ENCODE measurements around the gene DOCK8. TPM values are rescaled to one million over a fixed set of nuclear protein-coding genes. Genes with fewer than 3 reads are reported as not detected.

Gene DOCK8
- total and polyA plus RNA-seq, 10 donors = 34.3 to 275 (median 184) TPM

DNA sequence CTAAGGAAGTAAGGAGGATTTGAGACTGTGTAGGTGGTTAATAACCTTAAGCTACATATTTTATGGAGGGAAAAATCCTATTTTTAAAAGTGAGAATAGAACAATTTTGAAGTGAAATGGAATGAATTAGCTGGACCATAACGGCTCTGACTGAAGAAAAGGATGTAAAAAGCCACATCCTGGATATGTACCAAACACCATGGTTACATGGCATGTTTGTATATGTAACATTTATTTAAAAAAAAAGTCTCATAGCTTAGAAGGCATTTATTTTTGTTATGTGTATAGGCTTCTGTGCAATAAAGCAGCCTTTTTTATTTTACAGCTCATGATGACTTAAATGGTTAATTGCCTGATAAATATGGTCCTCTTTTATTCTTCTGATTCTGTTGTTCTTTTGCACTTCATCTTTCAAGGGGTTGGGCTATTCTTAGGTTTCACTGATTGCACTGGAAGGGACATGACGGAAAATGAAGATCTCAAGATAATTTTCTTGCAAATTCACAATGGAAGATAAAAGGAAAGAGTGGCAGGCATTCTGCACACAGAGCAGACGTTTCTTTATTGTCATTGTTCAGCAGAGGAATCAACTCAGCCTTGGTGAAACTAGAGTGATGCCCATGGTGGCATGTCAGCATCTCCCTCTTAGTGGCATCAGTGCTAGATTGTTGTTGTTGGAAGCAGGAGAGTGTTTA, 63.1 kb downstream of the DOCK8 start:
- Histone ChIP-seq H3K27ac (peak overlapping the region; percentile 1 to 96 (median 80)), H3K4me1 (peaks cover 54 to 100% (median 86%) of the 10 kb centered on the region in 6 donors), H3K36me3 (peaks cover 0 to 78% (median 18%) of the 10 kb centered on the region in 6 donors), H3K9me3 (no peaks in the 10 kb centered on the region), H3K4me3 (peak overlapping the region in 1 of 8 donors; percentile 43), H3K27me3 (replicated peaks in 1 of 7) (no peaks in the 10 kb centered on the region)
- TF ChIP-seq POLR2A (IDR thresholded peaks at IDR 0.05) (no peak), POLR2AphosphoS5 (IDR thresholded peaks at IDR 0.05) (no peak)
- TF ChIP-seq, protein P1, sequence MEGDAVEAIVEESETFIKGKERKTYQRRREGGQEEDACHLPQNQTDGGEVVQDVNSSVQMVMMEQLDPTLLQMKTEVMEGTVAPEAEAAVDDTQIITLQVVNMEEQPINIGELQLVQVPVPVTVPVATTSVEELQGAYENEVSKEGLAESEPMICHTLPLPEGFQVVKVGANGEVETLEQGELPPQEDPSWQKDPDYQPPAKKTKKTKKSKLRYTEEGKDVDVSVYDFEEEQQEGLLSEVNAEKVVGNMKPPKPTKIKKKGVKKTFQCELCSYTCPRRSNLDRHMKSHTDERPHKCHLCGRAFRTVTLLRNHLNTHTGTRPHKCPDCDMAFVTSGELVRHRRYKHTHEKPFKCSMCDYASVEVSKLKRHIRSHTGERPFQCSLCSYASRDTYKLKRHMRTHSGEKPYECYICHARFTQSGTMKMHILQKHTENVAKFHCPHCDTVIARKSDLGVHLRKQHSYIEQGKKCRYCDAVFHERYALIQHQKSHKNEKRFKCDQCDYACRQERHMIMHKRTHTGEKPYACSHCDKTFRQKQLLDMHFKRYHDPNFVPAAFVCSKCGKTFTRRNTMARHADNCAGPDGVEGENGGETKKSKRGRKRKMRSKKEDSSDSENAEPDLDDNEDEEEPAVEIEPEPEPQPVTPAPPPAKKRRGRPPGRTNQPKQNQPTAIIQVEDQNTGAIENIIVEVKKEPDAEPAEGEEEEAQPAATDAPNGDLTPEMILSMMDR (IDR thresholded peaks at IDR 0.05 in 8 of 11, conservative IDR thresholded peaks at IDR 0.05 in 3 of 11) = no peak
- 29 to 45% (median 39%) methylated on average over 3 of the region's 3 CpGs for WGBS, 5 donors
- no peak for DNase-seq
- intact Hi-C loops (cut with DNase I; ENCODE audit: low total_unique reads) = no loop called here

GRCh38 chr9:278651-279050, 64.0 kb downstream of the DOCK8 start:
- peaks cover 60 to 100% (median 93%) of the 10 kb centered on the region in 6 donors for H3K4me1 ChIP-seq
- no peak for DNase-seq
- H3K27me3 ChIP-seq (replicated peaks in 1 of 7) = no peaks in the 10 kb centered on the region
- H3K27ac ChIP-seq = peak overlapping the region; percentile 24 to 96 (median 82)
- H3K4me3 ChIP-seq = peak overlapping the region in 1 of 8 donors; percentile 43
- H3K36me3 ChIP-seq = peaks cover 0 to 84% (median 18%) of the 10 kb centered on the region in 6 donors
- TF ChIP-seq POLR2AphosphoS5 (IDR thresholded peaks at IDR 0.05) (peak in 1 of 3 donors; percentile 70), POLR2A (IDR thresholded peaks at IDR 0.05) (no peak)
- H3K9me3 ChIP-seq = no peaks in the 10 kb centered on the region
- intact Hi-C loops (cut with DNase I; ENCODE audit: low total_unique reads) = no loop called here
- 40 to 59% (median 49%) methylated on average over 8 of the region's 8 CpGs for WGBS, 5 donors

- peak in 1 of 3 donors; percentile 8 for TF ChIP-seq POLR2AphosphoS5 (IDR thresholded peaks at IDR 0.05)
- TF ChIP-seq, protein P1 (IDR thresholded peaks at IDR 0.05 in 8 of 11, conservative IDR thresholded peaks at IDR 0.05 in 3 of 11) = no peak
- TF ChIP-seq POLR2A (IDR thresholded peaks at IDR 0.05) = no peak
- Histone ChIP-seq H3K27ac (peak overlapping the region in 6 of 8 donors; percentile 68 to 96 (median 93)), H3K27me3 (replicated peaks in 1 of 7) (no peaks in the 10 kb centered on the region), H3K4me3 (no peak overlapping the region), H3K4me1 (peaks cover 61 to 100% (median 93%) of the 10 kb centered on the region in 6 donors), H3K36me3 (peaks cover 0 to 85% (median 23%) of the 10 kb centered on the region in 6 donors), H3K9me3 (no peaks in the 10 kb centered on the region)
- intact Hi-C loops (cut with DNase I; ENCODE audit: low total_unique reads) = no loop called here
- DNase-seq = no peak
- WGBS, 5 donors = 63 to 84% (median 78%) methylated on average over 4 of the region's 4 CpGs
These were observed 65.0 kb downstream of the DOCK8 start for GRCh38 chr9:279674-280073.

- intact Hi-C loops (cut with DNase I; ENCODE audit: low total_unique reads) = no loop called here
- DNase-seq = no peak
- no peaks in the 10 kb centered on the region for H3K27me3 ChIP-seq (replicated peaks in 1 of 7)
- 20 to 28% (median 24%) methylated on average over 8 of the region's 8 CpGs for WGBS, 5 donors
- peak overlapping the region in 2 of 8 donors; percentile 6 to 36 for H3K4me3 ChIP-seq
- no peaks in the 10 kb centered on the region for H3K9me3 ChIP-seq
- H3K36me3 ChIP-seq = peaks cover 0 to 86% (median 40%) of the 10 kb centered on the region in 6 donors
- H3K4me1 ChIP-seq = peaks cover 49 to 96% (median 70%) of the 10 kb centered on the region in 6 donors
- no peak for TF ChIP-seq POLR2AphosphoS5 (IDR thresholded peaks at IDR 0.05)
- TF ChIP-seq POLR2A (IDR thresholded peaks at IDR 0.05) = no peak
- TF ChIP-seq, protein P1 (IDR thresholded peaks at IDR 0.05 in 8 of 11, conservative IDR thresholded peaks at IDR 0.05 in 3 of 11) = no peak
- peak overlapping the region; percentile 39 to 96 (median 72) for H3K27ac ChIP-seq
These were observed 67.3 kb downstream of the DOCK8 start for GRCh38 chr9:281741-282645.
